Mesendoderm (in vitro differentiated cells): ENCODE measurements around the gene BTBD3.

ENCODE experiments used
- DNase-seq: peaks from one replicate; pipeline ENCODE4 v3.0.0; 2013
- H2AK5ac ChIP-seq: 2 replicates; pipeline ENCODE4 v1.6.1; 2013; ENCODE audit warnings: low read length, inconsistent platforms
- H2BK120ac ChIP-seq: 2 replicates; pipeline ENCODE4 v1.6.1; 2013; ENCODE audit warnings: low read depth, mild to moderate bottlenecking, low read length, moderate library complexity, mixed read lengths
- H2BK15ac ChIP-seq: replicated peaks from 2 replicates; pipeline ENCODE4 v1.6.1; 2013; ENCODE audit warnings: low read depth, mild to moderate bottlenecking, moderate library complexity
- H2BK5ac ChIP-seq: 2 replicates; pipeline ENCODE4 v1.6.1; 2013; ENCODE audit warnings: low read length, inconsistent platforms
- H3K18ac ChIP-seq: 2 replicates; pipeline ENCODE4 v1.6.1; 2013; ENCODE audit warnings: mild to moderate bottlenecking, low read length, mixed read lengths
- H3K23ac ChIP-seq: one replicate; pipeline ENCODE4 v1.6.1; 2013; ENCODE audit warnings: low read length
- H3K27ac ChIP-seq: 2 replicates; pipeline ENCODE4 v1.5.1; 2013; ENCODE audit warnings: low read depth, mild to moderate bottlenecking, inconsistent platforms, low read length, moderate library complexity
- H3K27me3 ChIP-seq: 2 replicates; pipeline ENCODE4 v1.6.1; 2013; ENCODE audit warnings: low read length, control low read depth, mild to moderate bottlenecking, inconsistent platforms; ENCODE audit not compliant: insufficient read depth, poor library complexity
- H3K36me3 ChIP-seq: 2 replicates; pipeline ENCODE4 v1.6.1; 2013; ENCODE audit warnings: low read length, inconsistent platforms; ENCODE audit not compliant: control insufficient read depth, insufficient read depth
- H3K4ac ChIP-seq: one replicate; pipeline ENCODE4 v1.6.1; 2013; ENCODE audit warnings: low read depth, mild to moderate bottlenecking, low read length, moderate library complexity
- H3K4me1 ChIP-seq: 2 replicates; pipeline ENCODE4 v1.6.1; 2013; ENCODE audit warnings: low read depth, low read length, inconsistent platforms; ENCODE audit not compliant: control insufficient read depth
- H3K4me2 ChIP-seq: 2 replicates; pipeline ENCODE4 v1.6.1; 2013; ENCODE audit warnings: low read length
- H3K4me3 ChIP-seq: 2 replicates; pipeline ENCODE4 v1.5.1; 2013; ENCODE audit warnings: mild to moderate bottlenecking, low read length
- H3K56ac ChIP-seq: one replicate; pipeline ENCODE4 v1.6.1; 2013; ENCODE audit warnings: low read length
- H3K79me1 ChIP-seq: 2 replicates; pipeline ENCODE4 v1.6.1; 2013; ENCODE audit warnings: low read length, inconsistent platforms
- H3K79me2 ChIP-seq: 2 replicates; pipeline ENCODE4 v1.6.1; 2013; ENCODE audit warnings: mild to moderate bottlenecking, low read length; ENCODE audit not compliant: control insufficient read depth, insufficient read depth
- H3K9ac ChIP-seq: 2 replicates; pipeline ENCODE4 v1.6.1; 2013; ENCODE audit warnings: low read length, inconsistent platforms
- H4K5ac ChIP-seq: one replicate; pipeline ENCODE4 v1.6.1; 2013; ENCODE audit warnings: low read length
- H4K8ac ChIP-seq: one replicate; pipeline ENCODE4 v1.6.1; 2013; ENCODE audit warnings: low read depth, mild to moderate bottlenecking, control low read depth, low read length, moderate library complexity
- WGBS: extraction: QIAGEN DNeasy Blood & Tissue Kit; methylation state at CpG from one replicate; pipeline ENCODE4 v1.1.7; 2013; ENCODE audit warnings: low lambda C conversion rate, missing lambda C conversion rate; ENCODE audit not compliant: insufficient coverage; ENCODE audit errors: extremely low coverage; 5-methylcytosine and 5-hydroxymethylcytosine counted together

The BTBD3 gene

DNA sequence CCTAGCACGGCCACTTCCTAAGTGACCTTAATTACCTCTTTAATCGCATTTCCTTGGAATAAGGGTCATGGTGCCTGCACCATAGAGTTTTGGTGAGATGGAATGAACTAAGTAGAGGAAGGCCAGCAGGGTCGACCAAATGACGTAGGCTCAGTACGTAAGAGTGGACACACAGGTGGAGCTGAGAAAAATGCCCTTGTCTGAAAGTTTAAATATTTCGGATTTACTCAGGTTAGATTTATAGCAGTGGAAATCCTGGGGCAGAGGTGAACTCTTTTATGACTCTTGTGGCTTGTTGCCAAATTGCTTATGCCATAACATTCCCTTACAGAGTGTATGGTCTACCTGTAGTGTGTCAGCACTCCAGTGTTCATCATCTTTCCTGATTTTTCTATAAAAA, 23.6 kb upstream of the BTBD3 start:
- DNase-seq = no peak
- H3K9ac ChIP-seq = no peak overlapping the region
- no peak overlapping the region for H3K18ac ChIP-seq
- H3K4ac ChIP-seq = no peak overlapping the region
- no peak overlapping the region for H2BK5ac ChIP-seq
- H3K27ac ChIP-seq = no peak overlapping the region
- WGBS = no CpG with 5 or more reads among the region's 6 CpGs
- no peaks in the 10 kb centered on the region for H3K36me3 ChIP-seq
- H3K79me2 ChIP-seq = peaks cover 48% of the 10 kb centered on the region
- no peak overlapping the region for H3K4me2 ChIP-seq
- H2BK120ac ChIP-seq = no peak overlapping the region
- peaks cover 8% of the 10 kb centered on the region for H3K4me1 ChIP-seq
- no peak overlapping the region for H2AK5ac ChIP-seq
- no peak overlapping the region for H3K4me3 ChIP-seq
- H3K79me1 ChIP-seq = peaks cover 13% of the 10 kb centered on the region
- no peak overlapping the region for H3K56ac ChIP-seq
- H2BK15ac ChIP-seq = no peak overlapping the region
- no peak overlapping the region for H4K5ac ChIP-seq
- H3K27me3 ChIP-seq = no peaks in the 10 kb centered on the region
- no peak overlapping the region for H4K8ac ChIP-seq
- no peak overlapping the region for H3K23ac ChIP-seq

DNA sequence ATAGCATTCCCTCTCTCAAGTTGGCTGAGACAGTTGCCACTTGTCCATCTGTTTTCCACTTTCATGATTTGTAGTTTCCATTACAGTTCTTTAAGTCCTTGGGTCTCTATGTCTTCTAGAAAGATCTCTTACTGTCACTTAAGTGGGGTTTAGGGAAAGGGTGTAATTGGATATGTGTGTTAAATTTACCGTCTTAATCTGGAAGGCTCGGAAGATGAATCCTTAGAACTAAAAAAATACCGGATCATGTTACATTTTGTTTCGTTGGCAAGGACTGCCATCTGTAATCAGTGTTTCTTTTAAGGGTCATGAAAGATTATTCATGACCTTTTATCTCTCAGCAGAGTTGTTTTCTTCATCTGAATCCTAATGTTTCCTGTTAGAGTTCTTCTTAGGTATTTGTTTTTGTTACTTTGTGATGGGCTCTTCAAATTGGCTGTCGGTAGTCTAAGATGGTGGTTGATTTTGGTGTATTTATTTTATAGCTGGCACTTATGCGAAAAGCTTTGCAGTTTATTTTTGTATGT, 21.8 kb upstream of the BTBD3 start:
- 100% methylated on average over 1 of the region's 6 CpGs for WGBS

DNA sequence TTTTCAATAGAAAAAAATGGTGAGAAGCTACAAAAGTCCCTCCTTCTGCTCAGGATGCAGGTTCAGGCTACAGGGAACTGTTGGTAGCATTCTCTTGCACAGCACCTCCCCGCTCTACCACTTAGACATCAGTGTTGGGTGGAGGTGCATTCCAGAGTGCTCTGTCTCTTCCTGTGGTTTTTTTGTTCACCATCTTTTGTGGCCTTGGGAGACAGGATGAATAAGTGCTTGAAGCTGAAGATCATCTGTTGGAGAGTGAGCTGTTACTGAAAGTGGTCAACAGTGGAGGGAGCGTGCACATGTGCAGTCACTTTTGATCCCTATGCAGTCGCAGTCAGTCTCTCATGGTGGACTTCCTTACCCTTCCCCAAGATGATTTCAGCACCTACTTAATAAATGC, 16.6 kb upstream of the BTBD3 start:
- H3K56ac ChIP-seq = no peak overlapping the region
- no peak overlapping the region for H2BK15ac ChIP-seq
- no peak overlapping the region for H3K9ac ChIP-seq
- H3K23ac ChIP-seq = no peak overlapping the region
- no peak overlapping the region for H3K4me2 ChIP-seq
- H3K27me3 ChIP-seq = no peaks in the 10 kb centered on the region
- H2BK5ac ChIP-seq = no peak overlapping the region
- H4K5ac ChIP-seq = no peak overlapping the region
- no peak overlapping the region for H3K4ac ChIP-seq
- no peak overlapping the region for H2AK5ac ChIP-seq
- no peak overlapping the region for H2BK120ac ChIP-seq
- H3K36me3 ChIP-seq = no peaks in the 10 kb centered on the region
- peaks cover 41% of the 10 kb centered on the region for H3K79me2 ChIP-seq
- DNase-seq = no peak
- H3K27ac ChIP-seq = no peak overlapping the region
- H3K4me1 ChIP-seq = no peaks in the 10 kb centered on the region
- H3K4me3 ChIP-seq = no peak overlapping the region
- H4K8ac ChIP-seq = no peak overlapping the region
- H3K18ac ChIP-seq = no peak overlapping the region
- WGBS = no CpG with 5 or more reads among the region's 3 CpGs
- peaks cover 15% of the 10 kb centered on the region for H3K79me1 ChIP-seq

More for the DNA sequence above, 21.8 kb upstream of the BTBD3 start:
- Histone ChIP-seq H3K79me2 (peaks cover 54% of the 10 kb centered on the region), H2BK15ac (no peak overlapping the region), H3K27me3 (no peaks in the 10 kb centered on the region), H3K18ac (no peak overlapping the region), H3K4ac (no peak overlapping the region), H3K56ac (no peak overlapping the region), H3K23ac (no peak overlapping the region), H3K4me1 (peaks cover 8% of the 10 kb centered on the region), H3K9ac (no peak overlapping the region), H4K8ac (no peak overlapping the region), H2BK5ac (no peak overlapping the region), H3K4me3 (no peak overlapping the region), H3K27ac (no peak overlapping the region), H2BK120ac (no peak overlapping the region), H2AK5ac (no peak overlapping the region), H3K79me1 (peaks cover 13% of the 10 kb centered on the region), H3K36me3 (no peaks in the 10 kb centered on the region), H3K4me2 (no peak overlapping the region), H4K5ac (no peak overlapping the region)
- DNase-seq = no peak

DNA sequence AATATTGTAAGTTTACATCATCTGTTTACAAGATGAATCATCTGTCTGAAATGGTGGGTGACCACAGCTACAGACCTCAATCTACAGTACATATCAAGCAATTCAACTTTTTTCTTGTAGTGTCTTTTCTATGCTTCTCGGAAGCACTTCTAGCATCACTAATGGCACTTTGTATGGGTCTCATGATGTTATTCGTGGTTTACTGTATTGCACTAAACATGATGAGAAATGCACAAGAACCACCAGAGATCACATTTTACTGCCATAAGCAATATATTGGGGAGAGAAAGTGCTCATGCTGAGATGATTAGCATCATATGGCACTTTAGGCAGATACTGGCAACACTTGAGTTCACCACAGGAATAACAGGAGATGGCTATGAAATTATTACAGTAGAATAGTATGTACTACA, 15.4 kb upstream of the BTBD3 start:
- Histone ChIP-seq H3K9ac (no peak overlapping the region), H4K5ac (no peak overlapping the region), H4K8ac (no peak overlapping the region), H3K23ac (no peak overlapping the region), H3K79me2 (peaks cover 44% of the 10 kb centered on the region), H3K4ac (no peak overlapping the region), H3K4me3 (no peak overlapping the region), H2AK5ac (no peak overlapping the region), H3K36me3 (no peaks in the 10 kb centered on the region), H2BK5ac (no peak overlapping the region), H3K18ac (no peak overlapping the region), H3K4me1 (no peaks in the 10 kb centered on the region), H2BK120ac (no peak overlapping the region), H3K79me1 (peaks cover 17% of the 10 kb centered on the region), H2BK15ac (no peak overlapping the region), H3K27ac (no peak overlapping the region), H3K56ac (no peak overlapping the region), H3K4me2 (no peak overlapping the region), H3K27me3 (no peaks in the 10 kb centered on the region)
- WGBS = no CpG with 5 or more reads among the region's 2 CpGs
- DNase-seq = no peak

DNA sequence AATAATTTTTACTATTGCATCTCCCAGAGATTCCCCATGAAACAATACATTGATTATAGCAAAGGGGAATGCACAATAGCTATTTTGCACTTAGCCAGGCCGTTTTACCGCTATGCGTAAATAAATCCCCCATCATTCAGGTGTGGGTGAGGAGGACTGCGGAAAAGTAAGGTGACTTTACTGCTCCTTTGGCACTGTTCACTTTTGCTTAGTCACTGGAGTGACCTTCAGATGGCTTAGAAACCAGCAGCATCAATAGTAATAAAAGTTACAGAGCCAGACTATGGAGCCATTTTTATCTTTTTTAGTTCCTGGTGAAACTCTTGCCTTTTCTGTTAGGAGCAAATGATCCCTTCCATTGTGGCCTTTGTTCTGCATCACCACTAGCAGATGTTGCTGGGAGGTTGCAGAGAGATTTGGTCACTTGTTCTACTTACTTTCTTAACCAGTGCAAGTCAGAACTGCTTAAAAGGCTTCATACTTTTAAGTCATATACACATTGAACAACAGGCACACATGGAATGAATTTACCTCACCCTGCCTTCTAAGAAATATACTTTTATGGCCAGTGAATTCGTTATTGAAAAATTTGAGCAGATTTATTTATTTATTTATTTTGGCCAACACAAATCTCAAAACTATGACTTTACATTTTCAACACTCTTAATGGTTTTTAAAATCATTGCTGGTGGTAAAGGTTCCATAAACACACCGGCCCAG, 12.1 kb upstream of the BTBD3 start:
- Histone ChIP-seq H3K9ac (no peak overlapping the region), H3K79me2 (peaks cover 40% of the 10 kb centered on the region), H3K4me3 (no peak overlapping the region), H3K56ac (no peak overlapping the region), H2AK5ac (no peak overlapping the region), H3K23ac (no peak overlapping the region), H3K4me2 (no peak overlapping the region), H3K27ac (no peak overlapping the region), H2BK120ac (no peak overlapping the region), H3K18ac (no peak overlapping the region), H4K8ac (no peak overlapping the region), H3K27me3 (no peaks in the 10 kb centered on the region), H3K36me3 (no peaks in the 10 kb centered on the region), H4K5ac (no peak overlapping the region), H2BK5ac (no peak overlapping the region), H2BK15ac (no peak overlapping the region), H3K4me1 (no peaks in the 10 kb centered on the region), H3K79me1 (peaks cover 17% of the 10 kb centered on the region), H3K4ac (no peak overlapping the region)
- no CpG with 5 or more reads among the region's 6 CpGs for WGBS
- DNase-seq = no peak
